ENCODE data around the gene NIPSNAP3A. TPM values are rescaled to one million over a fixed set of nuclear protein-coding genes. Genes with fewer than 3 reads are reported as not detected.
"Not testable (repeated sequence)": the region's sequence is repeated elsewhere in the genome, so short reads cannot be mapped to it uniquely, and the experiment has no call there.

NIPSNAP3A gene
- 10 to 100 TPM; 11.2 to 11.3 TPM for total RNA-seq

GRCh38 chr9:104747565-104748358, at the start of gene NIPSNAP3A:
Gene NIPSNAP3A, plus strand, starts transcription at chr9:104747683. Its CDS starts 110 bp downstream, at chr9:104747793.
- Mint-ChIP-seq H3K27ac (peak within 1 kb of the TSS; percentile 94), H3K4me3 (peak within 1 kb of the TSS; percentile 93), H3K36me3 (peaks cover 9% of the 10 kb centered on the region), H3K27me3 (no peaks in the 10 kb centered on the region), H3K9me3 (no peaks in the 10 kb centered on the region), H3K4me1 (peaks cover 24% of the 10 kb centered on the region)
- peak; percentile 89 for DNase-seq

GRCh38 chr9:104700306-104700705, 47.2 kb upstream of the NIPSNAP3A start:
- H3K36me3 Mint-ChIP-seq = peaks cover 8% of the 10 kb centered on the region
- no peak overlapping the region for H3K4me3 Mint-ChIP-seq

GRCh38 chr9:104708737-104709136, 38.7 kb upstream of the NIPSNAP3A start:
- Mint-ChIP-seq H3K36me3 (peaks cover 20% of the 10 kb centered on the region), H3K9me3 (peaks cover 15% of the 10 kb centered on the region)
- not testable (repeated sequence) for H3K4me3 Mint-ChIP-seq, H3K27ac Mint-ChIP-seq, DNase-seq, H3K27me3 Mint-ChIP-seq, H3K4me1 Mint-ChIP-seq

More at GRCh38 chr9:104700306-104700705, 47.2 kb upstream of the NIPSNAP3A start:
- no peak for DNase-seq
- Mint-ChIP-seq H3K27ac (no peak overlapping the region), H3K4me1 (no peaks in the 10 kb centered on the region), H3K27me3 (no peaks in the 10 kb centered on the region), H3K9me3 (no peaks in the 10 kb centered on the region)

- Mint-ChIP-seq H3K9me3 (peaks cover 8% of the 10 kb centered on the region), H3K4me3 (no peak overlapping the region), H3K36me3 (peaks cover 10% of the 10 kb centered on the region), H3K27me3 (no peaks in the 10 kb centered on the region), H3K27ac (no peak overlapping the region), H3K4me1 (no peaks in the 10 kb centered on the region)
- DNase-seq = no peak
Measured at GRCh38 chr9:104711604-104712003, 35.9 kb upstream of the NIPSNAP3A start.

- peaks cover 4% of the 10 kb centered on the region for H3K9me3 Mint-ChIP-seq
Measured at GRCh38 chr9:104725014-104725413, 22.5 kb upstream of the NIPSNAP3A start.

GRCh38 chr9:104738452-104738851, 9.0 kb upstream of the NIPSNAP3A start:
- Mint-ChIP-seq H3K4me3 (no peak overlapping the region), H3K4me1 (peaks cover 6% of the 10 kb centered on the region), H3K27ac (no peak overlapping the region), H3K36me3 (no peaks in the 10 kb centered on the region), H3K27me3 (no peaks in the 10 kb centered on the region), H3K9me3 (no peaks in the 10 kb centered on the region)
- DNase-seq = no peak

More at GRCh38 chr9:104725014-104725413, 22.5 kb upstream of the NIPSNAP3A start:
- no peak for DNase-seq
- H3K27me3 Mint-ChIP-seq = no peaks in the 10 kb centered on the region
- H3K4me3 Mint-ChIP-seq = no peak overlapping the region
- peaks cover 2% of the 10 kb centered on the region for H3K4me1 Mint-ChIP-seq
- H3K27ac Mint-ChIP-seq = no peak overlapping the region
- H3K36me3 Mint-ChIP-seq = peaks cover 13% of the 10 kb centered on the region

- DNase-seq = no peak
- H3K27me3 Mint-ChIP-seq = no peaks in the 10 kb centered on the region
- no peaks in the 10 kb centered on the region for H3K9me3 Mint-ChIP-seq
- H3K4me1 Mint-ChIP-seq = peaks cover 6% of the 10 kb centered on the region
- H3K4me3 Mint-ChIP-seq = no peak overlapping the region
- no peak overlapping the region for H3K27ac Mint-ChIP-seq
- no peaks in the 10 kb centered on the region for H3K36me3 Mint-ChIP-seq
Measured at GRCh38 chr9:104740621-104741020, 6.9 kb upstream of the NIPSNAP3A start.

GRCh38 chr9:104743376-104743985, 4.0 kb upstream of the NIPSNAP3A start:
- Mint-ChIP-seq H3K4me1 (peaks cover 13% of the 10 kb centered on the region), H3K4me3 (no peak overlapping the region), H3K27ac (no peak overlapping the region), H3K9me3 (no peaks in the 10 kb centered on the region), H3K36me3 (no peaks in the 10 kb centered on the region), H3K27me3 (no peaks in the 10 kb centered on the region)
- DNase-seq = peak; percentile 24

GRCh38 chr9:104745852-104746251, 1.6 kb upstream of the NIPSNAP3A start:
- Mint-ChIP-seq H3K4me3 (no peak overlapping the region), H3K9me3 (no peaks in the 10 kb centered on the region), H3K36me3 (peaks cover 3% of the 10 kb centered on the region), H3K27me3 (no peaks in the 10 kb centered on the region), H3K4me1 (peaks cover 21% of the 10 kb centered on the region), H3K27ac (no peak overlapping the region)
- DNase-seq = no peak

- Mint-ChIP-seq H3K27me3 (no peaks in the 10 kb centered on the region), H3K36me3 (peaks cover 4% of the 10 kb centered on the region), H3K4me1 (peaks cover 24% of the 10 kb centered on the region), H3K9me3 (no peaks in the 10 kb centered on the region), H3K4me3 (peak overlapping the region; percentile 40), H3K27ac (no peak overlapping the region)
- no peak for DNase-seq
Measured at GRCh38 chr9:104746285-104746684, 1.2 kb upstream of the NIPSNAP3A start.

- Mint-ChIP-seq H3K27me3 (no peaks in the 10 kb centered on the region), H3K9me3 (no peaks in the 10 kb centered on the region), H3K27ac (peak overlapping the region; percentile 94), H3K36me3 (peaks cover 4% of the 10 kb centered on the region), H3K4me3 (peak overlapping the region; percentile 93), H3K4me1 (peaks cover 24% of the 10 kb centered on the region)
- no peak for DNase-seq
Measured at GRCh38 chr9:104746798-104747197, 685 bp upstream of the NIPSNAP3A start.

GRCh38 chr9:104747245-104747564, 278 bp upstream of the NIPSNAP3A start:
- Mint-ChIP-seq H3K4me3 (peak overlapping the region; percentile 93), H3K36me3 (peaks cover 7% of the 10 kb centered on the region), H3K27ac (peak overlapping the region; percentile 94), H3K4me1 (peaks cover 24% of the 10 kb centered on the region), H3K27me3 (no peaks in the 10 kb centered on the region), H3K9me3 (no peaks in the 10 kb centered on the region)
- no peak for DNase-seq

- no peaks in the 10 kb centered on the region for H3K9me3 Mint-ChIP-seq
- peak overlapping the region; percentile 93 for H3K4me3 Mint-ChIP-seq
- H3K4me1 Mint-ChIP-seq = peaks cover 22% of the 10 kb centered on the region
- no peaks in the 10 kb centered on the region for H3K27me3 Mint-ChIP-seq
- peaks cover 9% of the 10 kb centered on the region for H3K36me3 Mint-ChIP-seq
- peak overlapping the region; percentile 94 for H3K27ac Mint-ChIP-seq
- DNase-seq = no peak
Measured at GRCh38 chr9:104748359-104749031, 1.0 kb downstream of the NIPSNAP3A start.

- Mint-ChIP-seq H3K36me3 (peaks cover 12% of the 10 kb centered on the region), H3K4me3 (no peak overlapping the region), H3K9me3 (no peaks in the 10 kb centered on the region), H3K4me1 (peaks cover 22% of the 10 kb centered on the region), H3K27me3 (no peaks in the 10 kb centered on the region), H3K27ac (no peak overlapping the region)
- no peak for DNase-seq
Measured at GRCh38 chr9:104750185-104750767, 2.8 kb downstream of the NIPSNAP3A start.

GRCh38 chr9:104758974-104759373, 11.5 kb downstream of the NIPSNAP3A start:
- no peaks in the 10 kb centered on the region for H3K36me3 Mint-ChIP-seq
- H3K4me3 Mint-ChIP-seq = no peak overlapping the region
- H3K4me1 Mint-ChIP-seq = peaks cover 4% of the 10 kb centered on the region
- no peaks in the 10 kb centered on the region for H3K9me3 Mint-ChIP-seq
- H3K27ac Mint-ChIP-seq = no peak overlapping the region
- DNase-seq = no peak
- peaks cover 5% of the 10 kb centered on the region for H3K27me3 Mint-ChIP-seq

All from activated naive CD8-positive, alpha-beta T cell treated with anti-CD3 and anti-CD28 coated beads for 36 hours (primary cell).